ENCODE results near the gene MXI1.

MXI1 gene

DNA sequence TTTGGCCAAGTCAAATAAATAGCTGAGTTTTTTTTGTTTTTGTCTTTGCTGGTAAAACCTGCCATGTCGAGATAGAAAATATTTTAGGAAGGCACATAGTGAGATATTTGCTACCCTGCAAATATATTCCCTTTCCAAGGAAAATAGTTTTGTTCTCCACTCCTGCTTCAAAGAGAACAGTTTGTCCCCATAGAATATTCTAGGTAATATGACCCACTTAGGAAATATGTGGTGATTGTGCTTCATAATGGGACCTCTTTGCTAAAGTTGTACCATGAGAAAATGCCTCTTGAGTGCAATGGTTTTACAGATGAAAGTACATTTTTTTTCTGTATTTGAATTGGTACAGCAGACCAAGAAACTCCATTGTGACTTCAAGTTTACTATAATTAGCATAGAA, 55.8 kb downstream of the MXI1 start:
- DNase-seq (ENCODE audit: low spot score) (no peak), ATAC-seq (ENCODE audit: low read depth) (no peak)
- no peaks in the 10 kb centered on the region for H3K4me1 ChIP-seq (ENCODE audit: insufficient read depth, poor library complexity, severe bottlenecking)
- H3K4me3 ChIP-seq (ENCODE audit: severe bottlenecking) = no peak overlapping the region
- no peaks in the 10 kb centered on the region for H3K27me3 ChIP-seq (ENCODE audit: insufficient read depth, poor library complexity, severe bottlenecking)
- TF ChIP-seq, protein P1, sequence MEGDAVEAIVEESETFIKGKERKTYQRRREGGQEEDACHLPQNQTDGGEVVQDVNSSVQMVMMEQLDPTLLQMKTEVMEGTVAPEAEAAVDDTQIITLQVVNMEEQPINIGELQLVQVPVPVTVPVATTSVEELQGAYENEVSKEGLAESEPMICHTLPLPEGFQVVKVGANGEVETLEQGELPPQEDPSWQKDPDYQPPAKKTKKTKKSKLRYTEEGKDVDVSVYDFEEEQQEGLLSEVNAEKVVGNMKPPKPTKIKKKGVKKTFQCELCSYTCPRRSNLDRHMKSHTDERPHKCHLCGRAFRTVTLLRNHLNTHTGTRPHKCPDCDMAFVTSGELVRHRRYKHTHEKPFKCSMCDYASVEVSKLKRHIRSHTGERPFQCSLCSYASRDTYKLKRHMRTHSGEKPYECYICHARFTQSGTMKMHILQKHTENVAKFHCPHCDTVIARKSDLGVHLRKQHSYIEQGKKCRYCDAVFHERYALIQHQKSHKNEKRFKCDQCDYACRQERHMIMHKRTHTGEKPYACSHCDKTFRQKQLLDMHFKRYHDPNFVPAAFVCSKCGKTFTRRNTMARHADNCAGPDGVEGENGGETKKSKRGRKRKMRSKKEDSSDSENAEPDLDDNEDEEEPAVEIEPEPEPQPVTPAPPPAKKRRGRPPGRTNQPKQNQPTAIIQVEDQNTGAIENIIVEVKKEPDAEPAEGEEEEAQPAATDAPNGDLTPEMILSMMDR (IDR thresholded peaks at IDR 0.05; ENCODE audit: poor library complexity, severe bottlenecking) = no peak
- no peaks in the 10 kb centered on the region for H3K36me3 ChIP-seq (ENCODE audit: low read depth)
- H3K27ac ChIP-seq (ENCODE audit: poor library complexity, severe bottlenecking) = no peak overlapping the region
- H3K9me3 ChIP-seq (ENCODE audit: severe bottlenecking) = no peaks in the 10 kb centered on the region

DNA sequence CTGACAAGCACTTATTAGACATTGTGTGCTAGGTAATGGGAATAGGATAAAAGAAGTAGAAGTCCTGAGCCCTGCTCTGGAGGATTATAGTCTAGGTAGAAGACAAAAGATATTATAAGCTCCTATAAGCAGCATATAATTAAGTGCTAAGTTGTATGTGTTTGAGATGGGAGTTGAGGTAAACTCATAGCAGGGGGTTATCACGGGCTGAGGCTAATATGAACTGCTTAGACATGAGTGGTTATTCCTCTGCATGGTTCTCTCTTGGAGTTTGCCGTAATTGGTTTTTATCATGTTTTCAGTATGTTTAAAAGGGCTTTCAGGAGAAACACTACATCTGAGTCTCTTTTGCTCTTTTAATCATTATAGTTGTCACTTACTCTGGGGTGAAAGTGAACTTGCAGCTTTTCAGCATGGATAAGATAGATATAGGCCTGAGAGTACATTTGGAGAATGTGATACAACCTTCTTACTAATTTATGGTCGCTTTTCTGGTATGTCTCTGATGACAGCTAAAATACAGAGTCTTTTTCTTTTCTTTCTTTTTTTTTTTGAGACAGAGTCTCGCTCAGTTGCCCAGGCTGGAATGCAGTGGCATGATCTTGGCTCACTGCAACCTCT, 58.3 kb downstream of the MXI1 start:
- Histone ChIP-seq H3K4me1 (ENCODE audit: insufficient read depth, poor library complexity, severe bottlenecking) (no peaks in the 10 kb centered on the region), H3K36me3 (ENCODE audit: low read depth) (no peaks in the 10 kb centered on the region), H3K9me3 (ENCODE audit: severe bottlenecking) (no peaks in the 10 kb centered on the region), H3K27ac (ENCODE audit: poor library complexity, severe bottlenecking) (no peak overlapping the region), H3K27me3 (ENCODE audit: insufficient read depth, poor library complexity, severe bottlenecking) (no peaks in the 10 kb centered on the region), H3K4me3 (ENCODE audit: severe bottlenecking) (no peak overlapping the region)
- TF ChIP-seq, protein P1 (IDR thresholded peaks at IDR 0.05; ENCODE audit: poor library complexity, severe bottlenecking) = no peak
- DNase-seq (ENCODE audit: low spot score) (no peak), ATAC-seq (ENCODE audit: low read depth) (no peak)

DNA sequence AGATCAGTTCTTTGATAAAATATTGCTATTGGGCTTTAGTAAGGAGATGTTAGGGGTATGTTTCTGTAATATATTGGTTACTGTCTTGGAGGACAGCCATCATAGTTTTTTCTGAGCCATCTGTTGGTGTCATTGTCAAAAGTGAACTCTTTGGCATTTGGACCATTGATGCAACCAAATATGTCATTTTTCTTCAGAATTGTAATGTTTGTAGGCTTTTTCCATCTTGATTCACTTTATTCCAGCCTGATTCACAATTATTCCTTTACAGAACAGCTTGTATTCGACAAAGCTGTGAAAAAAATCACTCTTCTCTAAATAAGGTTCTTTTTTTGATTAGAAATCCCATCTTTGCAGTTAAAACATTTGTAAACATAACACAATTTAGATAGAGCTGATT, 59.9 kb downstream of the MXI1 start:
- Histone ChIP-seq H3K4me3 (ENCODE audit: severe bottlenecking) (no peak overlapping the region), H3K4me1 (ENCODE audit: insufficient read depth, poor library complexity, severe bottlenecking) (no peaks in the 10 kb centered on the region), H3K9me3 (ENCODE audit: severe bottlenecking) (no peaks in the 10 kb centered on the region), H3K27ac (ENCODE audit: poor library complexity, severe bottlenecking) (no peak overlapping the region), H3K36me3 (ENCODE audit: low read depth) (no peaks in the 10 kb centered on the region), H3K27me3 (ENCODE audit: insufficient read depth, poor library complexity, severe bottlenecking) (no peaks in the 10 kb centered on the region)
- no peak for DNase-seq (ENCODE audit: low spot score)
- TF ChIP-seq, protein P1 (IDR thresholded peaks at IDR 0.05; ENCODE audit: poor library complexity, severe bottlenecking) = no peak
- no peak for ATAC-seq (ENCODE audit: low read depth)

DNA sequence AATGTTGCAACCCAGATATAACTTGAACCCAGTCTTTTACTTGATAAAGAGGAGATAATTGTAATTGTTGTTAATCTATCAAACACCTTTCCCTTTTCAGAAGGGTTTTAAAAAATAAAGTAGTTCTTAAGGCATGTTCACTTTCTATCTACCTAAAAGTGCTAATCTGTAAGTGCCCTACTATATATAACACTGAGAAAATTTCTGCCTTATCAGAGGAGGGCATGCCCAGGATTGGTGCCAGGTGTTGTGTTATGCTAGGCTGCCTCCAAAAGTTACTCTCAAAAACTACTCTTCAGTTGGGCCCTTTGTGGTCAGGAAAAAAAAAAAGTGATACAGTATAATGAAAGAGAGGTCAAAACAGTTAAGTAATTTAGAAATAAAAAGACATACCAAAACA, 61.0 kb downstream of the MXI1 start:
- no peak overlapping the region for H3K4me3 ChIP-seq (ENCODE audit: severe bottlenecking)
- H3K27ac ChIP-seq (ENCODE audit: poor library complexity, severe bottlenecking) = no peak overlapping the region
- no peak for ATAC-seq (ENCODE audit: low read depth)
- H3K36me3 ChIP-seq (ENCODE audit: low read depth) = no peaks in the 10 kb centered on the region
- TF ChIP-seq, protein P1 (IDR thresholded peaks at IDR 0.05; ENCODE audit: poor library complexity, severe bottlenecking) = no peak
- no peaks in the 10 kb centered on the region for H3K27me3 ChIP-seq (ENCODE audit: insufficient read depth, poor library complexity, severe bottlenecking)
- DNase-seq (ENCODE audit: low spot score) = no peak
- H3K4me1 ChIP-seq (ENCODE audit: insufficient read depth, poor library complexity, severe bottlenecking) = peaks cover 3% of the 10 kb centered on the region
- no peaks in the 10 kb centered on the region for H3K9me3 ChIP-seq (ENCODE audit: severe bottlenecking)

DNA sequence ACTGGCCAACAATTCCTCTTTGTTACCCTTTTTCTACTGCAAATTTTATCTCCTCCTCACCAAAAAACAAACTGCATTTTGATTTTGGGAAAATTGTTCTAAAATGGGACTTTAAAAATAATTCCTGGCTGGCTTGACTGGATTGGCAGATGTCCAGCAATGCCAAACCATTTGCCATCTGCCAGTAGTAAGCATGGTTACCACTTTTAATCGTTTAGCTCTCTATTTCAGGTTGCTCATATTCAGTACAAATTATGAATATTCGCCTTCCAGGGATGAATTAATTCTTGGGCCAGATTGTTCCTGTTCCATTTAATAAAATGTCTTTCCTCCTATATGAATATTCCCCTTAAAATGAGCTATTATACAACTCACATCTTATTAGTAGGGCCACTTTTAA, 61.6 kb downstream of the MXI1 start:
- ATAC-seq (ENCODE audit: low read depth) = no peak

More for the DNA sequence above, 61.6 kb downstream of the MXI1 start:
- Histone ChIP-seq H3K36me3 (ENCODE audit: low read depth) (no peaks in the 10 kb centered on the region), H3K4me1 (ENCODE audit: insufficient read depth, poor library complexity, severe bottlenecking) (peaks cover 5% of the 10 kb centered on the region), H3K27me3 (ENCODE audit: insufficient read depth, poor library complexity, severe bottlenecking) (no peaks in the 10 kb centered on the region), H3K9me3 (ENCODE audit: severe bottlenecking) (no peaks in the 10 kb centered on the region), H3K4me3 (ENCODE audit: severe bottlenecking) (no peak overlapping the region), H3K27ac (ENCODE audit: poor library complexity, severe bottlenecking) (no peak overlapping the region)
- DNase-seq (ENCODE audit: low spot score) = no peak
- TF ChIP-seq, protein P1 (IDR thresholded peaks at IDR 0.05; ENCODE audit: poor library complexity, severe bottlenecking) = no peak

Measured in RWPE2 (cell line).